H54 (cell line): ENCODE measurements around the gene FOLR2.
A peak's percentile ranks its signal among the peaks of the same experiment; 100 is the strongest.
"Not testable (repeated sequence)": the region's sequence is repeated elsewhere in the genome, so short reads cannot be mapped to it uniquely, and the experiment has no call there.

Experiments
- DNase-seq: peaks from one replicate; pipeline ENCODE4 v3.0.0; 2011; ENCODE audit warnings: low spot score, mixed read lengths; ENCODE audit not compliant: insufficient read length
- FAIRE-seq: peaks from 3 replicates; lab custom pipeline; 2011; peaks lifted over from hg19 to GRCh38; lab: Jason Lieb, UNC
- POLR2A ChIP-seq: IDR thresholded peaks from 2 replicates; pipeline ENCODE4 v1.6.1; 2011; ENCODE audit warnings: low read depth, mild to moderate bottlenecking, low read length

Gene FOLR2

DNA sequence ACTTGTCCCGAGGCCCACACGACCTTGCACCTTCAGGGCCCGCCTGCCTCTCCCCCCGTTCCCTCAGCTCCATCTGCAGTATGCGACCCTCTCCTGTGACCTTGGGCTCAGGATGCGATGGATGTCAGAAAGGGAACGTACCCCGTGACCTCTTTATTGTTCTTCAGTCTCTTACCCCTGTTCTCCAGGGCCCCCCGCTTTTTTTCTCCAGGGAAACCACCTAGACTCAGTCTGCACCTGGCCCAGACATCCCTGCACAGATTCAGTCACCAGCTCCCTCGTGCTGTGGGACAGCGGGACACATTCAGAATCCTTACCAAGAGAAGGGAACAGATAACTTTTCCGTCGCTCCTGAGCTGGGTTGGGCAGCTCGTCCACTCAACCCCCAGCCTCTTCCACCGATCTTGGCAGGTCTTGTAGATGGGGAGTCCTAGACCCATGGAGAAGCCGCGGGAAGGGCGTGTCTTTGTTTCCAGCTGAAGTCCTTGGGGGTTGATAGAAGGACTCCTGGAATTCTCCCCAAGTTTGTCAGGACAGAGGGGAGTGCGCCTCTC, 28.7 kb downstream of the FOLR2 start:
- no peak for DNase-seq
- TF ChIP-seq POLR2A = no peak
- no peak for FAIRE-seq

DNA sequence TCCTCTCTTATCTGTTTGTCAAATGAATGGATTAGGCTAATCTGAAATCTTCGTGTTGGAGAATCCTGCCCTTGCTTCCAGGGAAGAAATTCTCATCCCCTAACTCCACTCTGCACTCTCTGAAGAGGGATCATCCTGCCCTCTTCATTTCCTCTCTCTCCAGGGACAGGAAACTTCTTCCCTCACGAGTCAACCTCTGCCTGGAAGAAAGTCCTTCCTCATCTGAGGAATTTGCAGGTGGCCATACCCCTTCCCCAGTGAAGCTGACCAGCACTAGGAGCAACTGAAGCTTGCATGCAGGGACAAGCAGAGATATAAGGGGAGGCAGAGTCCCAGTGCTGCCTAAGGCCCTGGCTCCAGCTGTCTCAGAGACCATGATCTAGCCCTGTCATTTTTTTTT, 31.0 kb downstream of the FOLR2 start:
- FAIRE-seq (no peak), DNase-seq (no peak)
- TF ChIP-seq POLR2A = no peak

DNA sequence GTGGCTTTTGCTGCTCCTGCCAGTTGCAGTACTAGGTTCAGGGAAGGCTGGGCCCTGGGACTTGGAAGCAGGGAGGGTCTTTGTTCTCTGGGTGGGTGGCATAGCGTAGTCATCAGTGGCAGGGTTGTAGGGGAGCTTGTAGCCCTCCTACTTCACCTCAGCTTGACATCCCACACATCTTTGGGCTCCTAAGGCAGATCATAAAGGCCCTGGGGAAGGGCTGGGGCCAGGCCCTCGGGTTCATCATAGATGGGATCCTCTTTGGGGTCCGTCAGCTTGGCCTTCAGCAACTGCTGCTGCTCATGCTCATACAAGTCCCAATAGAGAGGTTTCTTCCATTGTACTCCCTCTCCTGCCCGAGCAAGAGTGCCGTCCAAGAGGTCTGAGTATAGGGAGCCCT, 33.4 kb downstream of the FOLR2 start:
- FAIRE-seq = no peak

GRCh38 chr11:72250661-72251464, 34.3 kb downstream of the FOLR2 start:
- DNase-seq (no peak), FAIRE-seq (no peak)
- no peak for TF ChIP-seq POLR2A

More for the DNA sequence above, 33.4 kb downstream of the FOLR2 start:
- TF ChIP-seq POLR2A = no peak
- DNase-seq = no peak

DNA sequence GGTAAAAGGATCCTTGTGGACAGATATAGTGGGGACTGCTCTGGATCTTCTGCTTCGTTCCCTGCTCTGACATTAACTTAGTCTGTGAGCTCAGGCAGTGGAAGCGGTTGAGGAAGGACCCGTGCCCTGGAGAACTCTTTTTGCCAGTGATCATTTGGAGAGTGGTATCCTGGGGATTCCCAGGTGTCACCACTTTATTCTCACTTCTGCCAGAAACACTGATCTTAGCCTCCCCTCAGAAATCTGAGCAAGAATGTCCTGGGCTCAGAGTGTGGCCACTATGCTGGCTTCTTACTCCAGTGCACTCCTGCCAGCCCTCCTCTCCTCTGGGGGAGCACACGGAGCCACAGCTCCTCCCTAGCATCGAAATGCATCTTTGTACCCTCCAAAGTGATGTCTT, 35.0 kb downstream of the FOLR2 start:
- no peak for TF ChIP-seq POLR2A
- FAIRE-seq = no peak
- no peak for DNase-seq

DNA sequence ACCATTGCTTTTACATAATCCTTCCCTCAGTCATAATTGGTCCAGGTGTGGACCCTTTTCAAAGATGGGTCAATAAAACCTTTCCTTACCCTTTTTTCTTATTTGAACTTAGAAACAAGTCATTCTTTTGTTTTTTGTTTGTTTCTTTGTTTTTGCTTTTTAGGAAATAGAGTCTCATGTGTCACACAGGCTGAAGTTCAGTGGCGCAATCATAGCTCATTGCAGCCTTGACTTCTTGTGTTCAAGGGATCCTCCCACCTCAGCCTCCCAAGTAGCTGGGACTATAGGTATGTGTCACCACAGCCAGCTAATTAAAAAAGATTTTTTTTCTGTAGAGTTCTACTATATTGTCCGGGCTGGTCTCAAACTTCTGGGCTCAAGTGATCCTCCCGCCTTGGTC, 36.8 kb downstream of the FOLR2 start:
- DNase-seq = no peak
- no peak for FAIRE-seq
- TF ChIP-seq POLR2A = no peak

DNA sequence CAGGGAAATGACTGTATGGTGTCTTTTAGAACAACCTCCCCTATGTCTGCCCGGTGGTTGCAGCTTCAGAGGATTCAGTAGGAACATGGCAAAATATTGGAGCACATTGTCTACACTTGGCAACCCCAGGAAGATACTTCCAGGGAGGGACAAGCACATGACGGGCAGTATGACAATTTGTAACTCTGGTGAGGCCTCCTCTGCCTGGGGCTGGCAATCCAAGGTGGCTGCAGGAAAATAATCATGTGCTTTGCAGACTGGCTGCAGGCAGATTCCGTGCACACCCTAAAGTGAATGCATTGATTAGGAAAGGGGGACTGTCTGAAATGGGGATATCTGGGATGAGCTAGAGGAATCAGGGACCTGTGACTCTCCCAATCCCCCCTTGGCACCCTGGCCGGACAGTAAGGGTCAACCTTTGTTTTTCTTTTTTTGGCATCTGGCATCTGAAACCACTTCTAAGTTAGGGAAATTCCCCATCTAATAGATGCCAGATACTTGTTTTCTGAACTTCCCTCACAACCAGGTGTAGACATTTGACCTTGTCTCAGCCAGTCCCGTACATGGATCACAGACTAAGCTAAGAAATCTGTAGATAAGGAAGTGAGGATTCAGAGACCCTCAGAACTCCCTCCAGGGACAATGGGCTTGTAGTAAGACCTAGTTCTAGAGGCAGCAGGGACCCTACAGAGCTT, 37.9 kb downstream of the FOLR2 start:
- TF ChIP-seq POLR2A = no peak
- no peak for FAIRE-seq
- no peak for DNase-seq

- no peak for TF ChIP-seq POLR2A
- no peak for FAIRE-seq
- DNase-seq = no peak
These were observed 41.0 kb downstream of the FOLR2 start for GRCh38 chr11:72257570-72257969.

DNA sequence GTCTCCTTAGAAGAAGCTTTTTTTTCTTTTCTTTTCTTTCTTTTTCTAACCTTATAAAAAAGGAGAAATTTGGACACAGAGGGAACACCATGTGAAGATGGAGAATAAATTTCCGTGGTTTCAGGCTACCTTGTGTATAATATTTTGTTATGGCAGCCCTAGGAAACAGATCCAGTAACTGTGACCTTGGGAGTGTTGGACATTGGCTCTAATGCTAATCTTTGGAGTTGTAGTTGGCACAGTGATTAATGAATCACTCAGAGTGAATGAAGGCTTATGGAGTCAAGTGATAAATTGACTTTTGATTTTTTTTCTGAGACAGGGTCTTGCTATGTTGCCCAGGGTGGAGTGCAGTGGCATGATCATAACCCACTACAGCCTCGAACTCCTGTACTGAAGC, 42.9 kb downstream of the FOLR2 start:
- no peak for TF ChIP-seq POLR2A

DNA sequence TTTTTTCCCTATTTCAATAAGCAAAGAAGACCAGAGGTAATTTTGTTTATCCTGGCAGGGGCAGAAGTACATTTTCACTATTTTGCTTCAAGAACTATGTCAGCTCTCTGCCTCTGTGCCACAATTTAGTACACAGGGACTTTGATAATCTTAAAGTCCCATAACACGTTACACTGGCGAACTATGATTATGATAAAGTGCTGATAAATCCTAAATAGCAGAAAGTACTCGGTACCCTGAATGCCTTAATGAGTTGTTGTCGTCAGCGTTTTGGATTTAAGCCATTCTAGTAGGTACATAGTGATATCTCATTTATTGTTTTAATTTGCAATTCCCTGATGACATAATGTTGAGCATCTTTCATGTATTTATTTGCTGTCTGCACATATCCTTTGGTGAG, 44.0 kb downstream of the FOLR2 start:
- FAIRE-seq (no peak), DNase-seq (no peak)
- TF ChIP-seq POLR2A = no peak

More for the DNA sequence above, 42.9 kb downstream of the FOLR2 start:
- DNase-seq = no peak
- FAIRE-seq = no peak

- FAIRE-seq (peak; percentile 69), DNase-seq (no peak)
- TF ChIP-seq POLR2A = no peak
These were observed 46.8 kb downstream of the FOLR2 start for GRCh38 chr11:72263361-72263760.

DNA sequence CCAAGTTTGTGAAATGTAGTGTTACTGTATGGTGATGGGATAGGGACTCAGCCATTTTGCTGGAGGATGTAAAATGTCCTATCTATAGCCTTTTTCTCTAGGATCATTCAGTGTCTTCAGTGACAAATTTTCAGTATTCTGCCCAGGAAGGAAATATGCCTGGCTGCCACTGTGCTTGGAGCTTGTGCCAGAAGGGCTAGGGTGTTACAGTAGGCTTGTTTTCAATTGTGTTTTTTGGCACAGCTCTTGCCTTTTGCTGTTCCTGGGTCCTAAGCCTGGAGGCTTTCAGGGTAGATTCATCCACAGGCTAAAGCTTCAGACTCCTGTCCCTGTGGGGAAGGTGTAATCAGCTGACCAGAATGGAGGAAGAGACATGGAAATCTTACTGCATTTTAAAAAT, 49.4 kb downstream of the FOLR2 start:
- TF ChIP-seq POLR2A = no peak
- FAIRE-seq = no peak
- DNase-seq = no peak

DNA sequence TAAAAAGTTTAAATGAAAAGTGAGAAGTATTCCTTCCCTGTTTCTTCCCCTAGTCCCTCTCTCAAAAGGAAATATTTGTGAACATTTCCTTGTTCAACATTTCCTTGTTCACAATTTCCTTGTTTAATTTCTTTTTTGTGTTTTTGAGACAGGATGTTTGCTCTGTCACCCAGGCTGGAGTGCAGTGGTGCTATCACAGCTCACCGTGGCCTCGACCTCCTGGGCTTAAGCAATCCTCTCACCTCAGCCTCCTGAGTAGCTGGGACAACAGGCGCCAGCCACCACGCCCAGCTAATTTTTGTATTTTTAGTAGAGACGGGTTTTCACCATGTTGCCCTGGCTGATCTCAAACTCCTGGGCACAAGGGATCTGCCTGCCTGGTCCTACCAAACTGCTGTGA, 50.4 kb downstream of the FOLR2 start:
- not testable (repeated sequence) for DNase-seq

DNA sequence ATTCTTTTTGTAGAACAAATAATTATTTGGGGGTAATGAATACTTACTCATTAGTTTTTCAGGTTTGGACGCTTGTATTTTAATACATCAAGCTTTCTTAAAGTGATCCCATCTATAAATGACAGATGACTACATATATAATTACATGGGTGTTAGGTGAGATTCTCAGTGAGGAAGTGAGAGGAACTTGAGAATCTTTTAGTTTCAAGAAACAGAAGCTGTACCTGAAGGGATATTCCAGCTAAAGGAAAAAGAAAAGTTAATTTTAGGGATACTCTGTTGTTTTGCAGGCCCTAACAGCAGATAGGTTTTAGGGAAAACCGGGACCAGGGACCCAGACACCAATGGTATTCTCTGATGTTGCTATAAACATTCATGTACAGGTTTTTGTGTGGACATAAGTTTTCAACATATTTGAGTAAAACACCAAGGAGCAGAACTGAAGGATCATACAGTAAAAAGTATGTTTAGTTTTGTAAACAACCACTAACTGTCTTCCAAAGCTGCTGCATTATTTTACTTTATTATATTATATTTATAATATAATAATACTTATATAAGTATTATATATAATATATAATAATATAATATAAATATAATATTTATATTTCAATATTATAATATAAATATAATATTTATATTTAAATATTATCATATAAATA, 51.5 kb downstream of the FOLR2 start:
- TF ChIP-seq POLR2A = no peak
- DNase-seq = no peak
- no peak for FAIRE-seq

More for the DNA sequence above, 50.4 kb downstream of the FOLR2 start:
- FAIRE-seq = not testable (repeated sequence)
